ENCODE results near the gene RBBP8NL. TPM values are rescaled to one million over a fixed set of nuclear protein-coding genes. Genes with fewer than 3 reads are reported as not detected.

The RBBP8NL gene
- total RNA-seq, 1 donor from 2014 or later: 17.5 TPM

GRCh38 chr20:62398120-62398821, 29.1 kb downstream of the RBBP8NL start:
- Mint-ChIP-seq H3K4me3 (ENCODE audit: low read depth) (no peak overlapping the region), H3K9me3 (ENCODE audit: low read depth) (no peaks in the 10 kb centered on the region), H3K4me1 (ENCODE audit: low read depth) (no peaks in the 10 kb centered on the region), H3K27me3 (no peaks in the 10 kb centered on the region), H3K36me3 (ENCODE audit: insufficient read depth) (peaks cover 5% of the 10 kb centered on the region), H3K27ac (no peak overlapping the region)
- no peak for DNase-seq (ENCODE audit: low spot score, unreplicated experiment)
- TF ChIP-seq, protein P1, sequence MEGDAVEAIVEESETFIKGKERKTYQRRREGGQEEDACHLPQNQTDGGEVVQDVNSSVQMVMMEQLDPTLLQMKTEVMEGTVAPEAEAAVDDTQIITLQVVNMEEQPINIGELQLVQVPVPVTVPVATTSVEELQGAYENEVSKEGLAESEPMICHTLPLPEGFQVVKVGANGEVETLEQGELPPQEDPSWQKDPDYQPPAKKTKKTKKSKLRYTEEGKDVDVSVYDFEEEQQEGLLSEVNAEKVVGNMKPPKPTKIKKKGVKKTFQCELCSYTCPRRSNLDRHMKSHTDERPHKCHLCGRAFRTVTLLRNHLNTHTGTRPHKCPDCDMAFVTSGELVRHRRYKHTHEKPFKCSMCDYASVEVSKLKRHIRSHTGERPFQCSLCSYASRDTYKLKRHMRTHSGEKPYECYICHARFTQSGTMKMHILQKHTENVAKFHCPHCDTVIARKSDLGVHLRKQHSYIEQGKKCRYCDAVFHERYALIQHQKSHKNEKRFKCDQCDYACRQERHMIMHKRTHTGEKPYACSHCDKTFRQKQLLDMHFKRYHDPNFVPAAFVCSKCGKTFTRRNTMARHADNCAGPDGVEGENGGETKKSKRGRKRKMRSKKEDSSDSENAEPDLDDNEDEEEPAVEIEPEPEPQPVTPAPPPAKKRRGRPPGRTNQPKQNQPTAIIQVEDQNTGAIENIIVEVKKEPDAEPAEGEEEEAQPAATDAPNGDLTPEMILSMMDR (IDR thresholded peaks at IDR 0.05; ENCODE audit: unreplicated experiment): no peak

DNA sequence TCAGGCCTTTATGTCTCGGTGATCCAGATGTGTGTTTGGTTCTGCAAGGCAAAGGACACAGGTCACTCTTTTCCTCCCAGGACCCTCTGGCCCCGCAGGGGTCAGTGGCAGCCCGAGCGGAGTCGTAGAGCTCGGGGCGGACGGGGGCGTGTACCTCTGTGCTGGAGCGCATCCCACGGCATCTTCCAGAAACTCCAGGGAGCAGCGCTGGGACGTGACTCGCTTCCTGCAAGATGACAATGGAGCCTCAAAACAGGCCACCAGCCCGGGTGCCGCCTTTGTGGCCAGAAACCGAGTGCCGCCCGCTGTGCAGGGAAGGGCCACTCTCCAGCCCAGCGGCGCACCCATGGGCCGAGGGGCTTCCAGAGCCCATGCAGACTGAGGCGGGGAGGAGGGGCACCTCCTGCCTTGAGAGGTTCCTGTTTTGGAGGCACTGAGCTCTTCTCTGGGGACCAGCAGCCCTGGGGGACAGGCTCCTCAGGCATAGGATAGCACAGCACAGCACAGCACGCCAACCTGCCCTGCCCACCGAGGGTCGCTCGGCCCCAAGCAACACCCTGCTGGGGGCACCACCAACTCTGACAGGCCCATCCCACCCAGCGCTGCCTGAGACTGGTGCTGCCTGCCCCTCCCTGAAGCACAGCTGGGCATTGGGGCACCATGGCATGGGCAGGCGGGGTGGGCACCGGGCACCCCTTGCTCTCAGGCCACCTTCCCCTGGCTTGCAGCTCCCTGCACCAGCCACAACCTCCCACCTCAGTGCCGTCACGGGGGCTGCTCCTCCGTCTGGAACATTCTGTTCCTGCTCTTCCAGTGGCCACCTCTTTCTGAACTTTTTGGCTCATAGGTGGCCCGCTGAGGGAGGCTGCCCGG, 30.7 kb downstream of the RBBP8NL start:
- Mint-ChIP-seq H3K4me1 (ENCODE audit: low read depth) (no peaks in the 10 kb centered on the region), H3K9me3 (ENCODE audit: low read depth) (no peaks in the 10 kb centered on the region), H3K27ac (no peak overlapping the region), H3K27me3 (no peaks in the 10 kb centered on the region), H3K36me3 (ENCODE audit: insufficient read depth) (peaks cover 4% of the 10 kb centered on the region), H3K4me3 (ENCODE audit: low read depth) (no peak overlapping the region)
- no peak for DNase-seq (ENCODE audit: low spot score, unreplicated experiment)
- TF ChIP-seq, protein P1 (IDR thresholded peaks at IDR 0.05; ENCODE audit: unreplicated experiment): no peak

DNA sequence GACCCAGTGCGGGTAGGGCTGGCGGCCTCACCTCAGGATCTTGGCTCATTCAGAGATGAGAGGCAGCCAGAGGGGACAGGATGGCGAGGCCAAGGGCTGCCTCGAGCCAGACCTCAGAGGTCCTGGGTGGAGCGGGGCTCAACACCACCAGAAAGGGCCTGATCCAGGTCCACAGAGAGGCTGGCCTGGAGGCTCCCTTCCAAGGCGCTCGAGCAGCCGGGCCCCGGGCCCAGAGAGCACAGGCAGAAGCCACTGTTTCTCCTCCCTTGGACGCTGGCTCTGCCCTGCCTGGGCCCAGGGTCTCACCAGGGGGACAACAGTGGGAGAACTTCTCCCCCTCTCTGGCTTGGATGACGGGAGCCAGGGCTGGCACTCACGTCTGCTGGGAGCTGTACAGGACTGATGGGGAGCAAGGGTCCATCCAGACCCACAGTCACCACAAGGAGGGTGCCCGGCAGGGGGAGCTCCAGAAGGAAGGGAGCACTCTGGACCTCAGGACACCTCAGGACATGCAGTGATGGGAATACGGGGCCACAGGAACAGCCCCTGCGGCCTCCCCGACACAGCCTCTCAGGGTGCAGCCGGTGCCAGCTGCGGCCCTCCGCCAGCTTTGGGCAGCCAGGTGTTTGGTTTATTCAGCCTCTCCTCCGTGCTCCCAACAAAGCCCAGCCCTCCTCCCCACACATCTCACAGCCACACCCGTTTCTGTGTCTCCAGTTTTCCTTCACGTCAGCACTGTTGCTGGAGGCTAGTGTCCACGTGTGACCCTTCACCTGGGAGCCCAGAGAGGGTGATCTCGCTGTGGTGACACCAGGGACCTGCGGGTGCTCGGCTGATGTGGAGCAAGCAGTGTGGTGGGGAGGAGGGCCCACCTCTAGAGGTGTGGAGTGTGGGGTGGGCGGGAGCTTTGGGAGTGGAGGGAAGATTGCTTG, 31.8 kb downstream of the RBBP8NL start:
- H3K4me1 Mint-ChIP-seq (ENCODE audit: low read depth): no peaks in the 10 kb centered on the region
- H3K27ac Mint-ChIP-seq: no peak overlapping the region
- no peaks in the 10 kb centered on the region for H3K9me3 Mint-ChIP-seq (ENCODE audit: low read depth)

GRCh38 chr20:62394248-62395245, 32.8 kb downstream of the RBBP8NL start:
- no peaks in the 10 kb centered on the region for H3K27me3 Mint-ChIP-seq
- TF ChIP-seq, protein P1 (IDR thresholded peaks at IDR 0.05; ENCODE audit: unreplicated experiment): no peak
- DNase-seq (ENCODE audit: low spot score, unreplicated experiment): no peak
- H3K36me3 Mint-ChIP-seq (ENCODE audit: insufficient read depth): peaks cover 3% of the 10 kb centered on the region
- no peak overlapping the region for H3K27ac Mint-ChIP-seq
- H3K4me3 Mint-ChIP-seq (ENCODE audit: low read depth): no peak overlapping the region
- no peaks in the 10 kb centered on the region for H3K4me1 Mint-ChIP-seq (ENCODE audit: low read depth)
- H3K9me3 Mint-ChIP-seq (ENCODE audit: low read depth): no peaks in the 10 kb centered on the region

More for the DNA sequence above, 31.8 kb downstream of the RBBP8NL start:
- Mint-ChIP-seq H3K36me3 (ENCODE audit: insufficient read depth) (peaks cover 2% of the 10 kb centered on the region), H3K4me3 (ENCODE audit: low read depth) (no peak overlapping the region), H3K27me3 (no peaks in the 10 kb centered on the region)
- DNase-seq (ENCODE audit: low spot score, unreplicated experiment): no peak
- TF ChIP-seq, protein P1 (IDR thresholded peaks at IDR 0.05; ENCODE audit: unreplicated experiment): no peak

Measured in progenitor cell of endocrine pancreas (in vitro differentiated cells).